PC-9 (cell line): ENCODE results near the gene SLFN11. TPM values are rescaled to one million over a fixed set of nuclear protein-coding genes. Genes with fewer than 3 reads are reported as not detected.
"Not testable (repeated sequence)": the region's sequence is repeated elsewhere in the genome, so short reads cannot be mapped to it uniquely, and the experiment has no call there.

Source experiments
- BruUV-seq: library from RNA; stranded (reverse); fragments of 400-500 nt; replicated peaks from 2 replicates; lab custom pipeline; 2021; lab: Mats Ljungman, UMichigan
- CTCF ChIA-PET: fragments of 300-600 bp; sonication (Branson Sonifier 250); formaldehyde crosslinking; loops from one replicate; lab custom pipeline; 2022; ENCODE audit warnings: antibody characterized with exemption; lab: Charles Lee
- POLR2A ChIA-PET: fragments of 300-600 bp; sonication (Branson Sonifier 250); formaldehyde crosslinking; loops from one replicate; lab custom pipeline; 2022; ENCODE audit warnings: antibody characterized with exemption; ENCODE audit not compliant: unreplicated experiment; lab: Charles Lee
- DNase-seq, 2 experiments: peaks; one replicate each; pipeline versions ENCODE4 v3.0.0 to v3.0.0-alpha.2; 2015 to 2022; ENCODE audit warnings: mixed read lengths in 1 of 2
- H2AFZ ChIP-seq: fragments of 200-600 bp; sonication (generic); 2 replicates; pipeline ENCODE4 v1.8.1; 2017; ENCODE audit warnings: antibody characterized with exemption
- H3F3A ChIP-seq: fragments of 200-600 bp; sonication (generic); 2 replicates; pipeline ENCODE4 v1.8.1; 2017; ENCODE audit warnings: antibody characterized with exemption, mild to moderate bottlenecking, low read depth; ENCODE audit not compliant: insufficient read depth
- H3K27ac ChIP-seq: fragments of 200-600 bp; sonication (generic); 2 replicates; pipeline ENCODE4 v1.6.1; 2016; ENCODE audit warnings: mixed run types
- H3K27me3 ChIP-seq: fragments of 200-600 bp; sonication (generic); 2 replicates; pipeline ENCODE4 v1.6.1; 2016; ENCODE audit warnings: low read depth, mixed run types; ENCODE audit not compliant: insufficient read depth
- H3K36me3 ChIP-seq: fragments of 200-600 bp; sonication (generic); 2 replicates; pipeline ENCODE4 v1.6.1; 2016; ENCODE audit warnings: low read depth, mixed run types
- H3K4me1 ChIP-seq: fragments of 200-600 bp; sonication (generic); replicated peaks from 2 replicates; pipeline ENCODE4 v1.6.1; 2016; ENCODE audit warnings: mixed run types; ENCODE audit not compliant: insufficient read depth
- H3K4me2 ChIP-seq: fragments of 200-600 bp; sonication (generic); 2 replicates; pipeline ENCODE4 v1.6.1; 2017; ENCODE audit warnings: mixed run types
- H3K4me3 ChIP-seq: fragments of 200-600 bp; sonication (generic); 2 replicates; pipeline ENCODE4 v1.6.1; 2016; ENCODE audit warnings: mixed run types
- H3K79me2 ChIP-seq: fragments of 200-600 bp; sonication (generic); 2 replicates; pipeline ENCODE4 v1.6.1; 2017; ENCODE audit warnings: low read depth, mixed run types
- H3K9me2 ChIP-seq: fragments of 200-600 bp; sonication (generic); 2 replicates; pipeline ENCODE4 v1.8.1; 2017; ENCODE audit warnings: mild to moderate bottlenecking; ENCODE audit not compliant: insufficient read depth
- H3K9me3 ChIP-seq: fragments of 200-600 bp; sonication (generic); 2 replicates; pipeline ENCODE4 v1.8.1; 2016; ENCODE audit warnings: low read depth; ENCODE audit not compliant: insufficient read depth
- H4K20me1 ChIP-seq: fragments of 200-600 bp; sonication (generic); 2 replicates; pipeline ENCODE4 v1.8.1; 2017; ENCODE audit not compliant: insufficient read depth
- CTCF ChIP-seq: fragments of 200-600 bp; sonication (generic); conservative IDR thresholded peaks from 2 replicates; pipeline ENCODE4 v1.6.1; 2017; ENCODE audit warnings: mixed run types, antibody characterized with exemption, mild to moderate bottlenecking, moderate library complexity
- EZH2 ChIP-seq: fragments of 200-600 bp; sonication (generic); IDR thresholded peaks from 2 replicates; pipeline ENCODE4 v1.8.0; 2017; ENCODE audit warnings: antibody characterized with exemption, low read depth
- intact Hi-C: fragments of 100-400 bp; cut with micrococcal nuclease; formaldehyde crosslinking; loops from one replicate; pipeline ENCODE4 v1.10.0; 2022; ENCODE audit not compliant: unreplicated experiment
- total RNA-seq: library from RNA; stranded (reverse); gene quantifications from 2 replicates; pipeline ENCODE4 v1.2.3, GENCODE V29; 2021

SLFN11 gene
- total RNA-seq, 1 experiment from 2014 or later: 0.46 TPM

DNA sequence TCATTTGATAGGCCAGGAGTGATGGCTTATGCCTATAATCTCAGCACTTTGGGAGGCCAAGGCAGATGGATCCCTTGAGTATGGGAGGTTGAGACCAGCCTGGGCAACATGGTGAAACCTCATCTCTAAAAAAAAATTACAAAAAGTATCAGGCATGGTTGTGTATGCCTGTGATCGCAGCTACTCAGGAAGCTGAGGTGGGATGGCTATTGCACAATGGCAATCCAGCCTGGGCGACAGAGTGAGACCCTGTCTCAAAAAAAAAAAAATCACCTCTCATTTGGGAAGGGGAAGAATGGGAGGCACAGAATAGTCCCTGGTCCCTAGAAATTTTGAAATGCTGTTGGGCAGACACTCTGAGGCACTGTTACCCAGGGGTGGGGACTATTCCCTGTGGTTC, 35.2 kb downstream of the SLFN11 start:
- POLR2A ChIA-PET: interaction anchor here (0.7 kb wide), 1 partner anchor 495 kb away, joined by 9 read pairs; no protein-coding TSS in a partner anchor
- intact Hi-C loops: no loop called here

DNA sequence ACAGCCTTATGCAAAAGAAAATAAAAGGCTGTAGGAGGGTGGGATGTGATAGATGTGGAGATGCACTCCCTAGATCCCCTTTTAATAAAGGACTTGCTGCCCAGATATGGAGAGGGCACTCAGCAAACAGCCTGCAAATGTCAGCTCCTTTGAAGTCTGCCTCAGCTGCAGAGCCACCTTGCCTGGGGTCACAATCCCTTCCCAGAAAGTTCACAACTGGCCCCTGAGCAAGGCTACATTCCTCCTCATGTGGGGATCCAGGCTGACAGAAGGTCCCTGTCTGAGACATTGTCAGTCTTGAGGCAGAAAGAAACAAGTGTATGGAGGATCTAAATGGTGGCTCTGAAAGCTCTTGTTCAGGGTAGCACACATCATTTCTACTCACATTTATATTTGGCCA, 36.1 kb downstream of the SLFN11 start:
- intact Hi-C loops: no loop called here
- Histone ChIP-seq H3K27ac (no peak overlapping the region), H3K79me2 (no peaks in the 10 kb centered on the region), H3K9me2 (no peaks in the 10 kb centered on the region), H4K20me1 (no peaks in the 10 kb centered on the region), H3K9me3 (no peaks in the 10 kb centered on the region; the same call in 1 of the 2 replicates), H3K4me2 (no peak overlapping the region), H3F3A (no peaks in the 10 kb centered on the region), H3K27me3 (peaks cover 63% of the 10 kb centered on the region), H3K4me3 (no peak overlapping the region), H2AFZ (no peak overlapping the region), H3K36me3 (no peaks in the 10 kb centered on the region), H3K4me1 (no peaks in the 10 kb centered on the region)
- ChIA-PET CTCF (no interaction called here), POLR2A (no interaction called here)
- DNase-seq: no peak
- BruUV-seq: no TSS peak
- TF ChIP-seq EZH2 (no peak), CTCF (no peak)

More for the DNA sequence above, 35.2 kb downstream of the SLFN11 start:
- no peak overlapping the region for H2AFZ ChIP-seq
- H3K27ac ChIP-seq: no peak overlapping the region
- H4K20me1 ChIP-seq: no peaks in the 10 kb centered on the region
- H3K79me2 ChIP-seq: no peaks in the 10 kb centered on the region
- H3K9me3 ChIP-seq: no peaks in the 10 kb centered on the region; the same call in 1 of the 2 replicates
- no peak for DNase-seq
- CTCF ChIA-PET: no interaction called here
- no peak overlapping the region for H3K4me3 ChIP-seq
- TF ChIP-seq EZH2 (no peak), CTCF (no peak)
- no peaks in the 10 kb centered on the region for H3F3A ChIP-seq
- H3K4me1 ChIP-seq: no peaks in the 10 kb centered on the region
- H3K9me2 ChIP-seq: no peaks in the 10 kb centered on the region
- no peak overlapping the region for H3K4me2 ChIP-seq
- no TSS peak for BruUV-seq
- no peaks in the 10 kb centered on the region for H3K36me3 ChIP-seq
- peaks cover 62% of the 10 kb centered on the region for H3K27me3 ChIP-seq

DNA sequence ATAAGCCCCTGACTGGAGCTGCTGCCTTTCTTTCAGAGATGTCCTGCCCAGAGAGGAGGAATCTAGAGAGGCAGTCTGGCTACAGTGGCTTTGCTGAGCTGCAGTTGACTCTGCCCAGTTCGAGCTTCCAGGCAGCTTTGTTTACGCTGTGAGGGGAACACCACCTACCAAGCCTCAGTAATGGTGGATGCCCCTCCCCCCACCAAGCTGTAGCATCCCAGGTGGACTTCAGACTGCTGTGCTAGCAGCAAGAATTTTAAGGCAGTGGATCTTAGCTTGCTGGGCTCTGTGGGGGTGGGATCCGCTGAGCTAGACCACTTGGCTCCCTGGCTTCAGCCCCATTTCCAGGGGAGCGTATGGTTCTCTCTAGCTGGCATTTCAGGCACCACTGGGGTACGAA, 39.8 kb downstream of the SLFN11 start:
- intact Hi-C loops, H3K4me1 ChIP-seq, CTCF ChIA-PET, DNase-seq, H3K9me3 ChIP-seq, H3K27ac ChIP-seq, H4K20me1 ChIP-seq, H3F3A ChIP-seq, H3K4me3 ChIP-seq, POLR2A ChIA-PET, BruUV-seq, H3K4me2 ChIP-seq, H3K36me3 ChIP-seq, H3K9me2 ChIP-seq, H2AFZ ChIP-seq, H3K79me2 ChIP-seq: not testable (repeated sequence)
- H3K27me3 ChIP-seq: peaks cover 69% of the 10 kb centered on the region

DNA sequence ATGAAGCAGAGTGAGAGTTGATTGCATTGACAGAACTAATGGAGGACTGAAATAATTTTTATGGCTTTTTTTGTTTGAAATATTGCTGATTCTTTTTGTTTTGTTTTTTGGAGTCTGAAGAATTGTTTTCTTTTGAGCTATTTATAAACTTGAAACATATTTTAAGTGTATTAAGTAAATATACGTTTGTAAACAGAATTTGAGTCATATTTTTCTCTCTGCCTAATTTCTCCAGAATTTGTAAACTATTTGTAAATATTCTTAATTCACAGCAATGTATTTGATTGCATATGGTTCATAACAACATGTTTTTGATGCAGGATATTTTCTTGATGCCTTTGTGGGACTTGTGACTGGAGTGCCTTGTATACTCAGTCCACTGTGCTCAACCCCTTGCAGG, 50.7 kb downstream of the SLFN11 start:
- intact Hi-C loops: no loop called here
- BruUV-seq: no TSS peak
- Histone ChIP-seq H3K36me3 (no peaks in the 10 kb centered on the region), H3K27ac (no peak overlapping the region), H3K4me1 (no peaks in the 10 kb centered on the region), H2AFZ (no peak overlapping the region), H4K20me1 (no peaks in the 10 kb centered on the region), H3K4me3 (no peak overlapping the region), H3K9me3 (0 out of 2 replicates have a peak, but pooled peaks cover 3% of the 10 kb centered on the region), H3F3A (no peaks in the 10 kb centered on the region), H3K27me3 (peaks cover 25% of the 10 kb centered on the region; the same call in 1 of the 2 replicates), H3K79me2 (no peaks in the 10 kb centered on the region), H3K9me2 (no peaks in the 10 kb centered on the region), H3K4me2 (no peak overlapping the region)
- ChIA-PET POLR2A (no interaction called here), CTCF (no interaction called here)
- DNase-seq: no peak
- no peak for TF ChIP-seq EZH2
- TF ChIP-seq CTCF: no peak
